GM23248 (cell line): ENCODE measurements around the gene PRPSAP2. TPM values are rescaled to one million over a fixed set of nuclear protein-coding genes. Genes with fewer than 3 reads are reported as not detected.
"Not testable (repeated sequence)": the region's sequence is repeated elsewhere in the genome, so short reads cannot be mapped to it uniquely, and the experiment has no call there.

Source experiments
- DNase-seq: peaks from one replicate; pipeline ENCODE4 v3.0.0-alpha.2; 2015
- H2AFZ ChIP-seq: fragments of 200-600 bp; sonication (generic); 2 replicates; pipeline ENCODE4 v1.6.1; 2016; ENCODE audit warnings: antibody characterized with exemption
- H3F3A ChIP-seq: fragments of 200-600 bp; sonication (generic); 2 replicates; pipeline ENCODE4 v1.6.1; 2016; ENCODE audit warnings: mild to moderate bottlenecking, antibody characterized with exemption, mixed run types; ENCODE audit not compliant: insufficient read depth
- H3K27ac ChIP-seq: fragments of 200-600 bp; sonication (generic); 2 replicates; pipeline ENCODE4 v1.5.1; 2016; ENCODE audit warnings: mild to moderate bottlenecking
- H3K27me3 ChIP-seq: fragments of 200-600 bp; sonication (generic); replicated peaks from 2 replicates; pipeline ENCODE4 v1.6.1; 2016; ENCODE audit warnings: mild to moderate bottlenecking; ENCODE audit not compliant: insufficient read depth
- H3K36me3 ChIP-seq: fragments of 200-600 bp; sonication (generic); 2 replicates; pipeline ENCODE4 v1.6.1; 2016; ENCODE audit warnings: low read depth, mild to moderate bottlenecking
- H3K4me1 ChIP-seq: fragments of 200-600 bp; sonication (generic); 2 replicates; pipeline ENCODE4 v1.6.1; 2016; ENCODE audit warnings: mild to moderate bottlenecking; ENCODE audit not compliant: insufficient read depth
- H3K4me2 ChIP-seq: fragments of 200-600 bp; sonication (generic); one replicate; pipeline ENCODE4 v1.6.1; 2016; ENCODE audit warnings: mild to moderate bottlenecking; ENCODE audit not compliant: unreplicated experiment
- H3K4me3 ChIP-seq: fragments of 200-600 bp; sonication (generic); 2 replicates; pipeline ENCODE4 v1.5.1; 2016; ENCODE audit warnings: mild to moderate bottlenecking
- H3K79me2 ChIP-seq: fragments of 200-600 bp; sonication (generic); 2 replicates; pipeline ENCODE4 v1.6.1; 2016; ENCODE audit warnings: mild to moderate bottlenecking; ENCODE audit not compliant: insufficient read depth
- H3K9ac ChIP-seq: fragments of 200-600 bp; sonication (generic); 2 replicates; pipeline ENCODE4 v1.6.1; 2016; ENCODE audit warnings: mild to moderate bottlenecking
- H3K9me2 ChIP-seq: fragments of 200-600 bp; sonication (generic); 2 replicates; pipeline ENCODE4 v1.6.1; 2016; ENCODE audit warnings: mixed run types, mild to moderate bottlenecking, moderate library complexity; ENCODE audit not compliant: insufficient read depth
- H3K9me3 ChIP-seq: fragments of 200-600 bp; sonication (generic); one replicate; pipeline ENCODE4 v1.6.1; 2017; ENCODE audit warnings: low read depth
- H4K20me1 ChIP-seq: fragments of 200-600 bp; sonication (generic); 2 replicates; pipeline ENCODE4 v1.6.0; 2016; ENCODE audit not compliant: insufficient read depth
- EZH2 ChIP-seq: fragments of 200-600 bp; sonication (generic); IDR thresholded peaks from 2 replicates; pipeline ENCODE4 v1.6.1; 2018; ENCODE audit warnings: antibody characterized with exemption, mild to moderate bottlenecking; ENCODE audit not compliant: insufficient read depth, poor library complexity, severe bottlenecking
- EZH2phosphoT487 ChIP-seq: fragments of 200-600 bp; sonication (generic); IDR thresholded peaks from 2 replicates; pipeline ENCODE4 v1.6.1; 2018; ENCODE audit warnings: antibody characterized with exemption, moderate library complexity, mild to moderate bottlenecking, low read depth; ENCODE audit not compliant: insufficient read depth
- WGBS, 2 experiments: methylation state at CpG; one replicate each; pipeline ENCODE4 v1.1.6; 2015 to 2017; ENCODE audit warnings: low lambda C conversion rate in 2 of 2, low coverage in 1 of 2; ENCODE audit errors: missing lambda C conversion rate in 2 of 2; 5-methylcytosine and 5-hydroxymethylcytosine counted together
- in situ Hi-C: fragments of 300-500 bp; cut with MboI; formaldehyde crosslinking; loops from 2 replicates; pipeline ENCODE4 v1.15.0; 2020
- polyA plus RNA-seq: library from polyadenylated mRNA; unstranded; fragments of >200 nt; fragmentation: Nextera tagmentation; extraction: Ambion mirVana; gene quantifications from 2 replicates; pipeline ENCODE4 v1.2.1, GENCODE V29; 2016
- total RNA-seq: library from RNA; depleted of rRNA; stranded (reverse); fragments of >200 nt; shearing (Covaris generic); gene quantifications from 2 replicates; pipeline ENCODE4 v1.2.3, GENCODE V29; 2014; rRNA removed

PRPSAP2 gene
- total RNA-seq (23.5 and 25.0 TPM in 2 replicates), polyA plus RNA-seq (19.4 and 20.6 TPM in 2 replicates)

DNA sequence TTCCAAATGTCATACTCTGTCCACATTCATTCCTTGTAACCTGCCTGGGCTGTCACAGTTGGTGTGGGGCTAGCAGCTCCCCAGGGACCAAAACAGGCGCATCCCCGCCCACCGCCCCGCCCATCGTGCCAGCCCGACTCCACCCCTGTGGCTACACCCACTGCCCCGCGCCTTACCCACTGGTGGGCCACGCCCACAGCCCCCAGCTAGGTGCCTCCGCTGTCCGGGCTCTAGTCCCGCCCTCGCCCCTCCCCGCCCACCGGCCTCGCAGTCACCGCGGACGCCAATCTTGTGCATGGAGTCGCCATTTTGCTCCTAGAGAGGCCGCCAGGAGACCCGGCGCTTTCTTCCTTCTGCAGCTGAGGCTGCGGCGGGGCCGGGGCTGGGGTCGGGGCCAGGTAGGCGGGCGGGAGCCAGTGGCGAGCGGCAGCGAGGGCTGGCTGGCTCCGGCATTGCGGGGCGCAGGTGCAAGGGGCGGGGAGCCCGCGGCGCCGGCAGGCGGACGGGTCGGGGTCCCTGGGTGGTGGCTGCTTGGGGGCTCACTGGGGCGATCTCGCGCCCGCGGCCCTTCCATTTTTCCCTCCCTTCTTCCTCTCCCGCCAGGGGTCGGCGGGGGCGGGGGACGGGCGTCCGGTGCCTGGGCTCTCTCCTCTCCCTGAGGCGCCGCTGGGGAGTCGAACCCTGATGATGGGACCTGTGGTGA lies at the start of gene PRPSAP2:
Gene PRPSAP2, plus strand, starts transcription at position 268 of the 703 bp plus-strand sequence. CDS start 7,703 bp downstream, outside the sequence.
- Histone ChIP-seq H3K27ac (peak within 1 kb of the TSS; percentile 57), H3K4me1 (peaks cover 20% of the 10 kb centered on the region), H3K9me3 (no peaks in the 10 kb centered on the region), H3K79me2 (peaks cover 43% of the 10 kb centered on the region), H2AFZ (peak within 1 kb of the TSS; percentile 96), H3K36me3 (no peaks in the 10 kb centered on the region), H3K4me2 (peak within 1 kb of the TSS; percentile 87), H3K27me3 (no peaks in the 10 kb centered on the region), H3F3A (peaks cover 16% of the 10 kb centered on the region), H3K4me3 (peak within 1 kb of the TSS; percentile 86), H4K20me1 (no peaks in the 10 kb centered on the region), H3K9ac (peak within 1 kb of the TSS; percentile 86), H3K9me2 (no peaks in the 10 kb centered on the region)
- DNase-seq = peak; percentile 98
- TF ChIP-seq EZH2 (no peak), EZH2phosphoT487 (no peak)
- 1 to 2% methylated on average over 15 to 53 of the region's 58 CpGs for WGBS, 2 experiments
- in situ Hi-C loops = no loop called here

DNA sequence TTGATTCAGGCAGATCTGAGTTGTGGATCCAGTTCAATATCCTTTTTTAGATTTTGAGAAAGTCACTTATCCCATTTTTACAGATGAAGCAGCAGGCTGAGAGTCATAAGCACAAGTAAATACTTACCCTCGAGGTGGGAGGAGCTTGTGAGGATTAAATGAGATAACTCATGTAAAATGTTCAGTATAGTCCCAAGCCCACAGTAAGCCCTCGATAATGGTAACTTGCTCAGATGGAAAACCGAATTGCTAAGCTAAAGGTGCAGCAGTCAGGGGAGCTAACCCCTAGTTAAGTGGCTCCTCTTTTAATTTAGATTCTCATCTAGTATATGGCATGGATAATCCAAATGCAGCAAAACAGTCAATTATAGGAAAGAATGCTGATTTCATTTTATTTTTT lies 42.0 kb upstream of the PRPSAP2 start:
- H4K20me1 ChIP-seq, H3K79me2 ChIP-seq, H3F3A ChIP-seq, H3K4me3 ChIP-seq, DNase-seq, H3K9ac ChIP-seq, H3K27ac ChIP-seq, H3K9me3 ChIP-seq, H3K27me3 ChIP-seq, H3K4me2 ChIP-seq, H2AFZ ChIP-seq, H3K9me2 ChIP-seq, H3K36me3 ChIP-seq, H3K4me1 ChIP-seq, in situ Hi-C loops: not testable (repeated sequence)
- 68 to 70% methylated on average over 3 of the region's 3 CpGs for WGBS, 2 experiments

GRCh38 chr17:18816489-18817371 lies 41.2 kb upstream of the PRPSAP2 start:
- H3K27ac ChIP-seq, H4K20me1 ChIP-seq, in situ Hi-C loops, H3F3A ChIP-seq, H3K27me3 ChIP-seq, H3K9me2 ChIP-seq, H3K79me2 ChIP-seq, H2AFZ ChIP-seq, H3K9me3 ChIP-seq, H3K4me1 ChIP-seq, H3K4me3 ChIP-seq, H3K36me3 ChIP-seq, H3K9ac ChIP-seq, H3K4me2 ChIP-seq: not testable (repeated sequence)
- DNase-seq = peak; percentile 82
- WGBS, 2 experiments = 42 to 43% methylated on average over 9 of the region's 9 CpGs

- 44 to 54% methylated on average over 3 of the region's 3 CpGs for WGBS, 2 experiments
Observed at GRCh38 chr17:18821430-18821829, 36.5 kb upstream of the PRPSAP2 start.

GRCh38 chr17:18827613-18828012 lies 30.3 kb upstream of the PRPSAP2 start:
- WGBS, 2 experiments = no CpG with 5 or more reads among the region's 1 CpG
- H3F3A ChIP-seq, H3K4me2 ChIP-seq, H2AFZ ChIP-seq, H3K27ac ChIP-seq, H4K20me1 ChIP-seq, H3K9ac ChIP-seq, H3K36me3 ChIP-seq, H3K4me3 ChIP-seq, H3K9me2 ChIP-seq, H3K27me3 ChIP-seq, in situ Hi-C loops, H3K4me1 ChIP-seq, H3K9me3 ChIP-seq, H3K79me2 ChIP-seq, DNase-seq: not testable (repeated sequence)

More at GRCh38 chr17:18821430-18821829, 36.5 kb upstream of the PRPSAP2 start:
- H3K27ac ChIP-seq, H3K4me1 ChIP-seq, H3K79me2 ChIP-seq, in situ Hi-C loops, H3K9me3 ChIP-seq, H3K9me2 ChIP-seq, H4K20me1 ChIP-seq, H3K4me2 ChIP-seq, H3F3A ChIP-seq, H3K36me3 ChIP-seq, H3K27me3 ChIP-seq, H3K9ac ChIP-seq, H3K4me3 ChIP-seq, H2AFZ ChIP-seq: not testable (repeated sequence)
- DNase-seq = peak; percentile 9
